ENCODE data around the gene OAT. TPM values are rescaled to one million over a fixed set of nuclear protein-coding genes. Genes with fewer than 3 reads are reported as not detected.

The OAT gene
- 94.8 and 127 TPM in 2 replicates for total RNA-seq

GRCh38 chr10:124418726-124419501 is at the start of gene OAT:
Gene OAT, minus strand, starts transcription at chr10:124418923. Its CDS starts 6,752 bp downstream, at chr10:124412171.

DNA sequence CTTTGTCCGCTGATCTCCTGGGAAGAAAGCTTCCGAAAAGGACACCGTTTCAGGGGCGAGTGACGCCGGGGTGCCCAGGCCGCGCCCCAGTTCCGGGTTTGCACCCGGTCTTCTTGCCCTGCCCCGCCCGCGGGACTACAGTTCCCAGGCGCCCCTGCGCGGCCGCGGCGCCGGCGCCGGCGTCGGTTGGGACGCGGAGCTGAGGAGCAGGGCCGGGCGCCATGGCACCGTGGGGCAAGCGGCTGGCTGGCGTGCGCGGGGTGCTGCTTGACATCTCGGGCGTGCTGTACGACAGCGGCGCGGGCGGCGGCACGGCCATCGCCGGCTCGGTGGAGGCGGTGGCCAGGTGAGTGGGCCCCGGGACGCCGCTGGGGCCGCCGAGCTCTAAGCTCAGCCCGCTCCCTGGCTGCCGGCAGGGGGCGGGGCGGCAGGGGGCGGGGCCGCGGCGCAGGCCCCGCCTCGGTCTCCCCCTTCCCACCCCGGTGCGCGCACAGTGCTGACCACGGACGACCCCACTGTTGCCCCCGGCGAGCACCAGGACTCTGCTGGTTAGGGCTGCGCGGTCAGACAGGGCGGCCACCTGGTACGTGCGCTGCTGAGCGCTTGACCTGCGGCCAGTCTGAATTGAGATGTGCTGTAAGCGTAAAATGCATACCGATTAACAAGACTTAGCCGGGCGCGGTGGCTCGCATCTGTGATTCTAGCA is 43.1 kb upstream of the OAT start, which contains the start of gene LHPP:
Gene LHPP, plus strand, starts transcription at position 182 of the 706 bp plus-strand sequence. Its CDS starts 40 bp downstream, at position 222.

GRCh38 chr10:124450012-124450782 is 31.5 kb upstream of the OAT start, which contains the start of gene NKX1-2:
Gene NKX1-2, minus strand, starts transcription at chr10:124450035. Its CDS starts 92 bp downstream, at chr10:124449943.

Other genes with a start within 250 kb of the OAT start
- 0.26 TPM in 1 of 2 replicates, not detected in the other for gene NKX1-2, start 31.1 kb upstream of the OAT start, total RNA-seq
- 7.4 and 9.2 TPM in 2 replicates for gene LHPP, start 42.9 kb upstream of the OAT start, total RNA-seq